GM23338 (cell line): ENCODE results near the gene DNAJB13.

Experiments
- CREB1 ChIP-seq: fragments of 250-450 bp; sonication (Bioruptor Pico); IDR thresholded peaks from 2 replicates; pipeline ENCODE4 v1.5.0; 2020; ENCODE audit warnings: low read depth, mild to moderate bottlenecking, moderate library complexity
- CTCF ChIP-seq, 2 experiments: fragments of 200-600 bp in 1 of 2; sonication (generic) in 1 of 2; conservative IDR thresholded peaks; 2 replicates each; pipeline versions ENCODE4 v1.5.1 to v1.6.1; 2016 to 2017; ENCODE audit warnings: antibody characterized with exemption in 2 of 2, low read depth in 2 of 2, mild to moderate bottlenecking in 2 of 2, moderate library complexity in 1 of 2
- ETS1 ChIP-seq: IDR thresholded peaks from 2 replicates; pipeline ENCODE4 v1.6.1; 2016; ENCODE audit warnings: antibody characterized with exemption
- REST ChIP-seq: IDR thresholded peaks from one replicate; pipeline ENCODE4 v1.6.1; 2018; ENCODE audit warnings: antibody characterized with exemption; ENCODE audit not compliant: unreplicated experiment

GRCh38 chr11:73999581-74000306 is 48.9 kb downstream of the DNAJB13 start:
- TF ChIP-seq CREB1 (CRISPR knock-in tag), result no peak
- no peak for TF ChIP-seq CTCF (conservative IDR thresholded peaks at IDR 0.05; ENCODE audit: low read depth in 2 of 2)
- no peak for TF ChIP-seq REST
- no peak for TF ChIP-seq ETS1
